ENCODE data around the gene PITPNB.

Gene PITPNB

GRCh38 chr22:27919942-27920755, 1.1 kb upstream of the PITPNB start:
- DNase-seq (ENCODE audit: low read depth in 1 of 2, low spot score in 1 of 2), result peak in 1 of 2 donors; percentile 27

- peak; percentile 36 to 43 for DNase-seq (ENCODE audit: low read depth in 1 of 2, low spot score in 1 of 2)
Observed at GRCh38 chr22:27918341-27919221, 475 bp downstream of the PITPNB start.

GRCh38 chr22:27915986-27916385, 3.1 kb downstream of the PITPNB start:
- DNase-seq (ENCODE audit: low read depth in 1 of 2, low spot score in 1 of 2), result no peak

- no peak for DNase-seq (ENCODE audit: low read depth in 1 of 2, low spot score in 1 of 2)
Observed at GRCh38 chr22:27913162-27913741, 5.8 kb downstream of the PITPNB start.

DNA sequence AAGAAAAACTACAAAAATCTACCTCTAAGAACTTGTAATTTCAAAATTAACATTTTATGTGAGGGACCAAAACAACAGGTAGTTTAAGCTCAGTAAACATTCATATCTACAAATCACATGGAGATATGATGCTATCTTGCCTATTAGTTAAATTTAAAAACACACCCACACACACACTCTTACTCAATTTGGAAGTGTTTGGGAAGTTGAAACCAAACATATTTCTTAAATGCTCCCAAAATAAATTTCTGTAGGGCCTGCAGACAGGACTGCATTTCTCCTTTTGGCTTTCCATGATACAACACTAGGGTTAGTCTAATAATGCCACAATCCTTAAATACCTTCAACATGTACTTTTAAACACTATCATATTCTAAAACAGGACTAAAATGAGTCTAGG, 7.0 kb downstream of the PITPNB start:
- no peak for DNase-seq (ENCODE audit: low read depth in 1 of 2, low spot score in 1 of 2)

GRCh38 chr22:27911330-27911729, 7.7 kb downstream of the PITPNB start:
- DNase-seq (ENCODE audit: low read depth in 1 of 2, low spot score in 1 of 2), result no peak

- no peak for DNase-seq (ENCODE audit: low read depth in 1 of 2, low spot score in 1 of 2)
Observed at GRCh38 chr22:27906241-27906640, 12.8 kb downstream of the PITPNB start.

- DNase-seq (ENCODE audit: low read depth in 1 of 2, low spot score in 1 of 2), result no peak
Observed at GRCh38 chr22:27905653-27906052, 13.4 kb downstream of the PITPNB start.

DNA sequence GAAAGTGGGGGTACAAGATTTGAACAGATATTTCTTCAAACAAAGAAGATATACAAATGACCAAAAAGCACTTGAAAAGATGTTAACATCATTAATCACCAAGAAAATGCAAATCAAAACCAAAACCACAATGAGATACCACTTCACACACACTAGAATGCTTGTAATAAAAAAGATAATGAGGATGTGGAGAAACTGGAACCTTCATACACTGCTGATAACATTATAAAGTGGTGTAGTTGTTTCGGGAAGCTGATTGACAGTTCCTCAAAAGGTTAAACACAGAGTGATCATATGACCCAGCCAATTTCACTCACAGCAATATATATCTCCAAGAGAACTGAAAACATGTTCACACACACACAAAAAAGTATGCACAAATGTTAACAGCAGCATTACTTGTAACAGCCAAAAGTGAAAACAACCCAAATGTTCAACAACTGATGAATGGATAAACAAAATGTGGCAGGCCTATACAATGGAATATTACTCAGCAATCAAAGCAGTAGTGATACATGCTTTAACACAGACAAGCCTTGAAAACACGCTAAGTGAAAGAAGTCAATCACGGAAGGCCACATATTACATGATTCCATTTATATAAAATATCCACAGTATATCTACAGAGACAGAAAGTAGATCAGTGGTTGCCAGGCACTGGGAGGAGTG, 15.1 kb downstream of the PITPNB start:
- no peak for DNase-seq (ENCODE audit: low read depth in 1 of 2, low spot score in 1 of 2)

GRCh38 chr22:27900153-27900552, 18.9 kb downstream of the PITPNB start:
- DNase-seq (ENCODE audit: low read depth in 1 of 2, low spot score in 1 of 2), result no peak

- DNase-seq (ENCODE audit: low read depth in 1 of 2, low spot score in 1 of 2), result no peak
Observed at GRCh38 chr22:27896245-27896644, 22.8 kb downstream of the PITPNB start.

GRCh38 chr22:27895600-27895999, 23.5 kb downstream of the PITPNB start:
- DNase-seq (ENCODE audit: low read depth in 1 of 2, low spot score in 1 of 2), result no peak

- no peak for DNase-seq (ENCODE audit: low read depth in 1 of 2, low spot score in 1 of 2)
Observed at GRCh38 chr22:27892811-27893210, 26.2 kb downstream of the PITPNB start.

DNA sequence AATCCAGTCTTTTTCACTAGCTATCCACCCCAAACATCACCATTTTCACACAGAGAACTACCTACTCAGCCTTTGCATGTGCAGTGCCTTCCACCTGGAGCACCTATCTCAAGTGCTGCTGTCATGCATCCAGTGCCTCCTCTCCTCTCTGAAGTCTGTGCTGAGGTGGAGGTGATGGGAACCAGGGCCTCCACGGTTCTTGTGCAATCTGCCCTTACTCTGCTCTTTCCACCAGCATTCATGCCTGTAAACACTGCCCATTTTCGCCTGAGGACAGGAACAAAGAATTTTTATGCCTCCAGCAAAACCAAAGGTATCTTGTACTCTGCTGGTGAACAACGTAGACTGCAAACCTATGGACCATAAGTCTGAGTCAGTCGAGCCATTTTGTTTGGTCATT, 27.0 kb downstream of the PITPNB start:
- DNase-seq (ENCODE audit: low read depth in 1 of 2, low spot score in 1 of 2), result no peak

GRCh38 chr22:27888310-27888709, 30.7 kb downstream of the PITPNB start:
- no peak for DNase-seq (ENCODE audit: low read depth in 1 of 2, low spot score in 1 of 2)

- no peak for DNase-seq (ENCODE audit: low read depth in 1 of 2, low spot score in 1 of 2)
Observed at GRCh38 chr22:27886843-27887151, 32.3 kb downstream of the PITPNB start.

- DNase-seq (ENCODE audit: low read depth in 1 of 2, low spot score in 1 of 2), result peak in 1 of 2 donors; percentile 17
Observed at GRCh38 chr22:27885977-27886842, 32.8 kb downstream of the PITPNB start.

- no peak for DNase-seq (ENCODE audit: low read depth in 1 of 2, low spot score in 1 of 2)
Observed at GRCh38 chr22:27883656-27884350, 35.3 kb downstream of the PITPNB start.

DNA sequence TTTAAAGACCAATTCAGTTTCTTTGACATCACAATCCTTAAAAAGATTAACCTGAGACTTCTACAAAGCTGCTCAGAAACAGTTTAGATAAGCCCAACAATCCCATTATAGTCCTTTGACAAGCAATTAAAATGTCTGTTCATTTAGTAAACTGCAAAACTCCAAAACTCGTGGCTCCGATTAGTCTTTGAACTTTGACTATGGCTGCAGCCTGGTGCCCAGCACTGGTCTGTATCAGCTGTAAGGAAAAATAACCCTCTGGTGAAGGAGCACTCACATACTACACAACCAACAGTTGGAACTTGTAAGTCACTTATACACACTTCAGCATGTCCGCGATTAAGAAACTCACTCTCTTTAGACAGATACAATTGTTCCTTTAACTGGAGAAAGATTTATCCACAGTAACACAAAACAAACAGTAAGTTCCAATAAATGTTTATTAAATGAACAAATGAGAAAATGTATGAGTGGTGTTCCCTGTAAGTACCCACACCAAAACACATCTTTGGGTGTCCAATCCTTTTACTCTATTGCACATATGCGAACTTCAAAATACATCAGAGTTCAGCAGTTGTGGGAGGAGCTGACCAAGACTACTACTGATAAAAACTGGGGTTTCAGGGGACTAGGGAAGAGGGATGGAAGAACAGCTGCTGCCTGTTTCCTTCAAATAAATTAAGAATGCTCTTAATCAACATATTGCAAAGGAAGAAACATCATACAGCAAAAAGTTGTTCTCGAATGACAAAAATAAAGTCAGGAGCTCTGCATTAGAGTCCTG, 36.4 kb downstream of the PITPNB start:
- DNase-seq (ENCODE audit: low read depth in 1 of 2, low spot score in 1 of 2), result no peak
